ENCODE data around the gene MKRN2. TPM values are rescaled to one million over a fixed set of nuclear protein-coding genes. Genes with fewer than 3 reads are reported as not detected.

The MKRN2 gene
- total and polyA plus RNA-seq, 9 of the 15 experiments (the other 6 are each of a cell fraction or from before 2014, with no cell fraction given) = 29.4 to 63.2 (median 42.9) TPM

DNA sequence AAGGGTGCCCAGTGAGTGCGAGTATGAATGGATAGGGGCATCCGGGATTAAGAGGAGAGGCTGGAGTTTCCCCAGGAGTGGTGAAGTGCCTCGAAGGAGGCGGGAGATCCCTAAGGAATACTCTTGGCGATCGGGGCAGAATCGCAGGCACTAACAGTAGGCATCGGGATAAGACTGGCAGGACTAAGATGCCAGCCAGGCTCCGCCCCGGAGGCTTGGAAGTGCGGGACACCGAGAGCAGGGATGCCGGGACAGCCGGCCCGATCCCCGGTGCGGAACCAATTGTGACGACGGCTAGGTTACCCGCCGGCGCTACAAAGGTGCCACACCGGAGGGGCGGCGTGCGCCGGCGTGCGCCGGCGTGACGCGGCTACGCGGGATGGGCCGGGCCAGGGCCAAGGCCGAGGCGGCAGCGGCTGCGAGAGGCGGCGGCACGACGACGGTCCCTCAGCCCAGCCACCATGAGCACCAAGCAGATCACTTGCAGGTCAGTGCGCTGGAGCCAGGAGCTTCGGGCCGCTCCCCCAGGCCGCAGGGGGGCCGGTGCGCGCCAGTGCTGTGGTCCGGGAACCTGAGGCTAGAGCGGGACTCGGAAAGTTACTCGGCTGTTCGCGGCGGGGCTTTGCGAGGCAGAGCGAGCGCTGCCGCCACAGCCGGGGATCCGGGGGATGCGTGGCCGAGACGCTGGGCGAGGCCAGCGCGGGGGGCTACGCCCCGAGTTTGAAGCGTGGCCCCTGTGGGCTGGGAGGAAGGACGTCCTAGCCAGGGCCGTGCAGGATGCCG is at the start of gene MKRN2 (continued):
- TF ChIP-seq SREBF1 (IDR thresholded peaks at IDR 0.05; ENCODE audit: borderline replicate concordance, low read depth, low read length) (0 out of 2 replicates have a peak, but pooled peaks have one; percentile 32), KAT2B (IDR thresholded peaks at IDR 0.05; ENCODE audit: low read depth, low read length) (no peak), CBX1 (IDR thresholded peaks at IDR 0.05; ENCODE audit: low read depth) (peak; percentile 99), ARID2 (IDR thresholded peaks at IDR 0.05) (no peak), ZEB2 (IDR thresholded peaks at IDR 0.05) (peak; percentile 97), DNMT1 (IDR thresholded peaks at IDR 0.05) (no peak), PHF21A (IDR thresholded peaks at IDR 0.05; ENCODE audit: borderline replicate concordance, low read depth) (0 out of 2 replicates have a peak, but pooled peaks have one; percentile 29), LCOR (CRISPR knock-in tag; IDR thresholded peaks at IDR 0.05) (peak; percentile 79; the same call in 1 of the 2 replicates), POLR2A (conservative IDR thresholded peaks at IDR 0.05) (peak; percentile 99), BRF1 (IDR thresholded peaks at IDR 0.05; ENCODE audit: borderline replicate concordance, extremely low read depth, insufficient read length) (no peak), BRD4 (IDR thresholded peaks at IDR 0.05) (peak; percentile 60; the same call in 1 of the 2 replicates), SMAD1 (IDR thresholded peaks at IDR 0.05; ENCODE audit: low read depth, low read length, partially characterized antibody) (peak; percentile 82), ELF2 (CRISPR knock-in tag; IDR thresholded peaks at IDR 0.05) (peak; percentile 82), POU5F1 (IDR thresholded peaks at IDR 0.05; ENCODE audit: borderline replicate concordance, low read depth, low read length, partially characterized antibody) (peak; percentile 34), GABPB1 (CRISPR knock-in tag; IDR thresholded peaks at IDR 0.05) (peak; percentile 97), SP1 (CRISPR knock-in tag; IDR thresholded peaks at IDR 0.05) (peak; percentile 92), RBM14 (IDR thresholded peaks at IDR 0.05; ENCODE audit: borderline replicate concordance, insufficient read depth, low read depth, low read length) (0 out of 2 replicates have a peak, but pooled peaks have one; percentile 74), ZC3H11A (IDR thresholded peaks at IDR 0.05; ENCODE audit: low read depth, low read length) (peak; percentile 97), PTTG1 (tag; IDR thresholded peaks at IDR 0.05; ENCODE audit: low read depth) (no peak), NFIC (IDR thresholded peaks at IDR 0.05) (peak; percentile 64)
- TF ChIP-seq, protein P1, sequence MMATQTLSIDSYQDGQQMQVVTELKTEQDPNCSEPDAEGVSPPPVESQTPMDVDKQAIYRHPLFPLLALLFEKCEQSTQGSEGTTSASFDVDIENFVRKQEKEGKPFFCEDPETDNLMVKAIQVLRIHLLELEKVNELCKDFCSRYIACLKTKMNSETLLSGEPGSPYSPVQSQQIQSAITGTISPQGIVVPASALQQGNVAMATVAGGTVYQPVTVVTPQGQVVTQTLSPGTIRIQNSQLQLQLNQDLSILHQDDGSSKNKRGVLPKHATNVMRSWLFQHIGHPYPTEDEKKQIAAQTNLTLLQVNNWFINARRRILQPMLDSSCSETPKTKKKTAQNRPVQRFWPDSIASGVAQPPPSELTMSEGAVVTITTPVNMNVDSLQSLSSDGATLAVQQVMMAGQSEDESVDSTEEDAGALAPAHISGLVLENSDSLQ (IDR thresholded peaks at IDR 0.05) = no peak
- TF ChIP-seq, protein P2, sequence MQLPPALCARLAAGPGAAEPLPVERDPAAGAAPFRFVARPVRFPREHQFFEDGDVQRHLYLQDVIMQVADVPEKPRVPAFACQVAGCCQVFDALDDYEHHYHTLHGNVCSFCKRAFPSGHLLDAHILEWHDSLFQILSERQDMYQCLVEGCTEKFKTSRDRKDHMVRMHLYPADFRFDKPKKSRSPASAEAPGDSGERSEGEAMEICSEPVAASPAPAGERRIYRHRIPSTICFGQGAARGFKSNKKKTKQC (CRISPR knock-in tag; IDR thresholded peaks at IDR 0.05) = peak; percentile 92
- TF ChIP-seq, protein P3, sequence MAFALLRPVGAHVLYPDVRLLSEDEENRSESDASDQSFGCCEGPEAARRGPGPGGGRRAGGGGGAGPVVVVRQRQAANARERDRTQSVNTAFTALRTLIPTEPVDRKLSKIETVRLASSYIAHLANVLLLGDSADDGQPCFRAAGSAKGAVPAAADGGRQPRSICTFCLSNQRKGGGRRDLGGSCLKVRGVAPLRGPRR (CRISPR knock-in tag; IDR thresholded peaks at IDR 0.05) = no peak
- TF ChIP-seq, protein P4, sequence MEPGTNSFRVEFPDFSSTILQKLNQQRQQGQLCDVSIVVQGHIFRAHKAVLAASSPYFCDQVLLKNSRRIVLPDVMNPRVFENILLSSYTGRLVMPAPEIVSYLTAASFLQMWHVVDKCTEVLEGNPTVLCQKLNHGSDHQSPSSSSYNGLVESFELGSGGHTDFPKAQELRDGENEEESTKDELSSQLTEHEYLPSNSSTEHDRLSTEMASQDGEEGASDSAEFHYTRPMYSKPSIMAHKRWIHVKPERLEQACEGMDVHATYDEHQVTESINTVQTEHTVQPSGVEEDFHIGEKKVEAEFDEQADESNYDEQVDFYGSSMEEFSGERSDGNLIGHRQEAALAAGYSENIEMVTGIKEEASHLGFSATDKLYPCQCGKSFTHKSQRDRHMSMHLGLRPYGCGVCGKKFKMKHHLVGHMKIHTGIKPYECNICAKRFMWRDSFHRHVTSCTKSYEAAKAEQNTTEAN (CRISPR knock-in tag; IDR thresholded peaks at IDR 0.05) = peak; percentile 77; the same call in 1 of the 2 replicates
- TF ChIP-seq, protein P5, sequence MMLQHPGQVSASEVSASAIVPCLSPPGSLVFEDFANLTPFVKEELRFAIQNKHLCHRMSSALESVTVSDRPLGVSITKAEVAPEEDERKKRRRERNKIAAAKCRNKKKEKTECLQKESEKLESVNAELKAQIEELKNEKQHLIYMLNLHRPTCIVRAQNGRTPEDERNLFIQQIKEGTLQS (IDR thresholded peaks at IDR 0.05) = no peak
- TF ChIP-seq, protein P5 (CRISPR knock-in tag; conservative IDR thresholded peaks at IDR 0.05) = peak; percentile 81
